SK-N-MC (cell line): ENCODE results near the gene PTDSS2.

Experiments used
- EZH2 ChIP-seq: fragments of 200-600 bp; sonication (generic); IDR thresholded peaks from one replicate; pipeline ENCODE4 v1.6.1; 2017; ENCODE audit warnings: antibody characterized with exemption
- FOXP2 ChIP-seq: optimal IDR thresholded peaks from 2 replicates; pipeline ENCODE3; 2011; ENCODE audit warnings: mild to moderate bottlenecking, moderate library complexity; ENCODE audit not compliant: insufficient read depth; ENCODE audit errors: extremely low read length, control extremely low read depth
- POLR2AphosphoS5 ChIP-seq: IDR thresholded peaks from 2 replicates; pipeline ENCODE4 v1.6.1; 2012; ENCODE audit warnings: mild to moderate bottlenecking, low read depth, low read length, borderline replicate concordance

GRCh38 chr11:444396-445144 is 5.5 kb upstream of the PTDSS2 start:
- TF ChIP-seq EZH2 (no peak), POLR2AphosphoS5 (no peak), FOXP2 (no peak)
